K562 (cell line): ENCODE data around the gene DDX46. TPM values are rescaled to one million over a fixed set of nuclear protein-coding genes. Genes with fewer than 3 reads are reported as not detected.
A peak's percentile ranks its signal among the peaks of the same experiment; 100 is the strongest.

Source experiments
- ARID2 ChIP-seq: fragments of 450-650 bp; IDR thresholded peaks from 2 replicates; pipeline ENCODE4 v1.6.1; 2017; ENCODE audit warnings: antibody characterized with exemption, mild to moderate bottlenecking
- ASH1L ChIP-seq: fragments of 450-650 bp; IDR thresholded peaks from 2 replicates; pipeline ENCODE4 v1.6.1; 2018; ENCODE audit warnings: borderline replicate concordance, mild to moderate bottlenecking, low read depth; ENCODE audit not compliant: partially characterized antibody
- BDP1 ChIP-seq: IDR thresholded peaks from 3 replicates; pipeline ENCODE4 v1.6.1; 2011; ENCODE audit not compliant: insufficient read length, insufficient read depth
- CBFB ChIP-seq: sonication (generic); formaldehyde crosslinking; IDR thresholded peaks from 2 replicates; pipeline ENCODE4 v1.4.0; 2020; ENCODE audit warnings: mild to moderate bottlenecking, missing genetic modification reagents
- E2F8 ChIP-seq: fragments of 450-650 bp; IDR thresholded peaks from 2 replicates; pipeline ENCODE4 v1.7.1; 2018; ENCODE audit warnings: mild to moderate bottlenecking, low read depth; ENCODE audit not compliant: partially characterized antibody
- GATAD2B ChIP-seq: fragments of 450-650 bp; IDR thresholded peaks from 2 replicates; pipeline ENCODE4 v1.6.1; 2017; ENCODE audit warnings: mild to moderate bottlenecking, borderline replicate concordance
- GMEB1 ChIP-seq: fragments of 250-450 bp; sonication (Bioruptor Pico); IDR thresholded peaks from 2 replicates; pipeline ENCODE4 v1.4.0; 2020; ENCODE audit warnings: mild to moderate bottlenecking
- ILK ChIP-seq: fragments of 450-650 bp; IDR thresholded peaks from 2 replicates; pipeline ENCODE4 v1.6.1; 2016; ENCODE audit warnings: missing genetic modification characterization, low read depth, mild to moderate bottlenecking, missing compliant biosample characterization, moderate library complexity, borderline replicate concordance
- JUND ChIP-seq, 2 experiments: IDR thresholded peaks; 2 replicates in 1 of 2; 3 replicates in 1 of 2; pipeline ENCODE4 v1.6.1; 2011; ENCODE audit warnings: borderline replicate concordance in 2 of 2, low read depth in 2 of 2, low read length in 2 of 2, improper control_type of control experiment in 1 of 2, missing biosample characterization in 1 of 2, missing genetic modification characterization in 1 of 2, missing genetic modification reagents in 1 of 2
- MAFK ChIP-seq: IDR thresholded peaks from 2 replicates; pipeline ENCODE4 v1.6.1; 2011; ENCODE audit warnings: low read length, improper control_type of control experiment
- SFPQ ChIP-seq: fragments of 200-400 bp; formaldehyde crosslinking; IDR thresholded peaks from 2 replicates; pipeline ENCODE4 v1.6.1; 2017; ENCODE audit warnings: mild to moderate bottlenecking, low read depth, low read length, moderate library complexity
- TCFL5 ChIP-seq: fragments of 250-450 bp; sonication (Bioruptor Pico); conservative IDR thresholded peaks from 2 replicates; pipeline ENCODE4 v1.6.1; 2021; ENCODE audit warnings: mild to moderate bottlenecking, moderate library complexity, matching md5 sums
- ZNF175 ChIP-seq: fragments of 200-800 bp; sonication (Bioruptor generic); IDR thresholded peaks from 2 replicates; pipeline ENCODE4 v1.6.1; 2016; ENCODE audit warnings: low read depth, mild to moderate bottlenecking, missing genetic modification characterization, missing compliant biosample characterization
- ZNF274 ChIP-seq: IDR thresholded peaks from 2 replicates; pipeline ENCODE4 v1.6.1; 2011; ENCODE audit warnings: low read depth, mild to moderate bottlenecking, low read length, moderate library complexity, borderline replicate concordance
- ZNF384 ChIP-seq: IDR thresholded peaks from 2 replicates; pipeline ENCODE4 v1.6.1; 2012; ENCODE audit warnings: low read depth, low read length, improper control_type of control experiment
- ZNF41 ChIP-seq: fragments of 250-450 bp; sonication (Bioruptor Pico); conservative IDR thresholded peaks from 2 replicates; pipeline ENCODE4 v1.4.0; 2020; ENCODE audit warnings: mild to moderate bottlenecking
- ZNF766 ChIP-seq: fragments of 200-800 bp; sonication (Bioruptor generic); conservative IDR thresholded peaks from 2 replicates; pipeline ENCODE4 v1.6.1; 2016; ENCODE audit warnings: missing genetic modification characterization, missing compliant biosample characterization
- polyA plus RNA-seq, 8 experiments: library from polyadenylated mRNA; depleted of rRNA in 4 of 8; stranded (reverse) in 5 of 8; unstranded in 3 of 8; fragments of >200 nt; fragmentation: Nextera tagmentation in 2 of 8; fragmentation: Illumina TruSeq in 1 of 8; extraction: Ambion mirVana in 2 of 8; extraction: Trizol in 1 of 8; gene quantifications; 2 replicates each; pipeline versions ENCODE4 v1.2.1 to v1.2.3, GENCODE V29; 2011 to 2014; ENCODE audit warnings: inconsistent platforms in 1 of 8, missing spikeins in 1 of 8
- total RNA-seq, 7 experiments: library from RNA; depleted of rRNA in 6 of 7; stranded (reverse); fragments of >200 nt in 6 of 7; fragmentation: Illumina TruSeq in 2 of 7; extraction: Trizol in 2 of 7; gene quantifications; 2 replicates each; pipeline versions ENCODE4 v1.2.1 to v1.2.3, GENCODE V29; 2011 to 2021; ENCODE audit warnings: low replicate concordance in 1 of 7
- TF ChIP-seq, protein P1 (sequence below): sonication (generic); formaldehyde crosslinking; IDR thresholded peaks from 2 replicates; pipeline ENCODE4 v1.8.1; 2023; ENCODE audit warnings: mild to moderate bottlenecking, missing genetic modification reagents

The DDX46 gene
- total and polyA plus RNA-seq, 9 of the 15 experiments (the other 6 are each of a cell fraction or from before 2014, with no cell fraction given) = 26.2 to 99.0 (median 76.4) TPM

GRCh38 chr5:134738133-134738962 is 20.2 kb upstream of the DDX46 start, which contains the start of gene CAMLG (continued):
- TF ChIP-seq ASH1L = no peak
- TF ChIP-seq, protein P1, sequence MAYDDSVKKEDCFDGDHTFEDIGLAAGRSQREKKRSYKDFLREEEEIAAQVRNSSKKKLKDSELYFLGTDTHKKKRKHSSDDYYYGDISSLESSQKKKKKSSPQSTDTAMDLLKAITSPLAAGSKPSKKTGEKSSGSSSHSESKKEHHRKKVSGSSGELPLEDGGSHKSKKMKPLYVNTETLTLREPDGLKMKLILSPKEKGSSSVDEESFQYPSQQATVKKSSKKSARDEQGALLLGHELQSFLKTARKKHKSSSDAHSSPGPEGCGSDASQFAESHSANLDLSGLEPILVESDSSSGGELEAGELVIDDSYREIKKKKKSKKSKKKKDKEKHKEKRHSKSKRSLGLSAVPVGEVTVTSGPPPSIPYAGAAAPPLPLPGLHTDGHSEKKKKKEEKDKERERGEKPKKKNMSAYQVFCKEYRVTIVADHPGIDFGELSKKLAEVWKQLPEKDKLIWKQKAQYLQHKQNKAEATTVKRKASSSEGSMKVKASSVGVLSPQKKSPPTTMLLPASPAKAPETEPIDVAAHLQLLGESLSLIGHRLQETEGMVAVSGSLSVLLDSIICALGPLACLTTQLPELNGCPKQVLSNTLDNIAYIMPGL (CRISPR knock-in tag) = 0 out of 2 replicates have a peak, but pooled peaks have one; percentile 59
- no peak for TF ChIP-seq ARID2
- peak; percentile 50; the same call in 1 of the 2 replicates for TF ChIP-seq GATAD2B
- peak; percentile 66 for TF ChIP-seq JUND (IDR thresholded peaks at IDR 0.05; ENCODE audit: borderline replicate concordance, low read depth, low read length)
- peak; percentile 66; the same call in 1 of the 3 replicates for TF ChIP-seq JUND (tag; IDR thresholded peaks at IDR 0.05; ENCODE audit: borderline replicate concordance, low read depth, low read length)
- TF ChIP-seq ZNF41 (CRISPR knock-in tag) = no peak
- TF ChIP-seq SFPQ = no peak
- peak; percentile 92 for TF ChIP-seq GMEB1 (CRISPR knock-in tag)
- TF ChIP-seq ILK (tag) = no peak
- TF ChIP-seq E2F8 = peak; percentile 73
- no peak for TF ChIP-seq ZNF384
- no peak for TF ChIP-seq BDP1
- TF ChIP-seq ZNF274 = no peak
- peak; percentile 65; the same call in 1 of the 2 replicates for TF ChIP-seq ZNF175 (CRISPR knock-in tag)
- no peak for TF ChIP-seq TCFL5
- no peak; the same call in 1 of the 2 replicates for TF ChIP-seq ZNF766 (CRISPR knock-in tag)
- TF ChIP-seq CBFB (CRISPR knock-in tag) = no peak; the same call in 1 of the 2 replicates
- TF ChIP-seq MAFK = 0 out of 2 replicates have a peak, but pooled peaks have one; percentile 8
